Ovary (tissue), 9 donors: ENCODE data around the gene ATP2B2. TPM values are rescaled to one million over a fixed set of nuclear protein-coding genes. Genes with fewer than 3 reads are reported as not detected.

Experiments used
- DNase-seq, 5 donors: peaks; one replicate each; pipeline ENCODE4 v3.0.0-alpha.2; 2019 to 2020
- H3K27ac ChIP-seq, 2 donors: fragments of 200-600 bp; one replicate each; pipeline versions ENCODE4 v1.5.1 to v1.8.0; 2019 to 2022
- H3K27me3 ChIP-seq: fragments of 200-600 bp; one replicate; pipeline ENCODE4 v1.8.0; 2022
- H3K36me3 ChIP-seq: fragments of 200-600 bp; sonication (generic); one replicate; pipeline ENCODE4 v1.5.1; 2019
- H3K4me1 ChIP-seq: one replicate; pipeline ENCODE4 v1.8.1; 2013; ENCODE audit warnings: mild to moderate bottlenecking, moderate library complexity; ENCODE audit not compliant: insufficient read depth
- H3K4me3 ChIP-seq: fragments of 200-600 bp; sonication (generic); one replicate; pipeline ENCODE4 v1.5.1; 2017
- H3K9me3 ChIP-seq, 2 donors: fragments of 200-600 bp in 1 of 2; sonication (generic) in 1 of 2; one replicate each; pipeline versions ENCODE4 v1.5.1 to v1.8.1; 2013 to 2019; ENCODE audit warnings: mild to moderate bottlenecking in 1 of 2, moderate library complexity in 1 of 2
- EP300 ChIP-seq: sonication (generic); formaldehyde crosslinking; IDR thresholded peaks from one replicate; pipeline ENCODE4 v1.6.1; 2017; ENCODE audit warnings: antibody characterized with exemption
- POLR2A ChIP-seq: fragments of 450-650 bp; IDR thresholded peaks from one replicate; pipeline ENCODE4 v1.6.1; 2017; ENCODE audit warnings: antibody characterized with exemption, mild to moderate bottlenecking, moderate library complexity
- WGBS, 3 donors: extraction: QIAGEN DNeasy Blood & Tissue Kit in 1 of 3; methylation state at CpG; one replicate each; pipeline versions ENCODE4 v1.1.5 to v1.1.7; 2013 to 2017; 5-methylcytosine and 5-hydroxymethylcytosine counted together
- intact Hi-C, 4 donors: fragments of 100-400 bp; cut with DNase I; formaldehyde crosslinking; loops; one replicate each; pipeline versions ENCODE4 v1.11.0 to v1.15.1; 2022 to 2023
- polyA plus RNA-seq, 2 donors: library from polyadenylated mRNA; stranded (reverse); fragments of 200-250 nt in 1 of 2; fragments of 350-450 nt in 1 of 2; fragmentation: Illumina TruSeq in 1 of 2; extraction: RNeasy Lipid Tissue Mini Kit (QIAGEN cat#74804) in 1 of 2; gene quantifications; one replicate each; pipeline ENCODE4 v1.2.3, GENCODE V29; 2013 to 2014
- total RNA-seq, 7 donors: library from RNA; depleted of rRNA in 2 of 7; stranded (reverse); fragments of >200 nt in 2 of 7; fragmentation: NEBNext Ultra II Directional in 3 of 7; extraction: Animal tissue kit (Norgen Biotek cat#: 25700) in 3 of 7; gene quantifications; one replicate each; pipeline versions ENCODE4 v1.1.0 to v1.2.4, GENCODE V29; 2016 to 2023
- TF ChIP-seq, protein P1 (sequence below), 3 donors: fragments of 450-650 bp in 2 of 3; fragments of 200-600 bp in 1 of 3; IDR thresholded peaks; one replicate each; pipeline versions ENCODE4 v1.5.1 to v1.8.0; 2016 to 2022; ENCODE audit warnings: antibody characterized with exemption in 3 of 3, mild to moderate bottlenecking in 1 of 3
- donor health status: DM: no; HTN: no; CAD: no; lungs with moderate emphysema.
- donor health status: DM: no; HTN: no; CAD: no.
- donor health status: Bipolar disorder and iron deficiency.
- donor health status: DM: yes; HTN: yes; CAD: no.
- donor health status: DM: no; HTN: no; CAD: no.
- donor health status: DM: yes; HTN: yes; CAD: no.

Gene ATP2B2
- total and polyA plus RNA-seq, 9 donors = 0.05 to 11.6 (median 0.52) TPM; not detected in 2

DNA sequence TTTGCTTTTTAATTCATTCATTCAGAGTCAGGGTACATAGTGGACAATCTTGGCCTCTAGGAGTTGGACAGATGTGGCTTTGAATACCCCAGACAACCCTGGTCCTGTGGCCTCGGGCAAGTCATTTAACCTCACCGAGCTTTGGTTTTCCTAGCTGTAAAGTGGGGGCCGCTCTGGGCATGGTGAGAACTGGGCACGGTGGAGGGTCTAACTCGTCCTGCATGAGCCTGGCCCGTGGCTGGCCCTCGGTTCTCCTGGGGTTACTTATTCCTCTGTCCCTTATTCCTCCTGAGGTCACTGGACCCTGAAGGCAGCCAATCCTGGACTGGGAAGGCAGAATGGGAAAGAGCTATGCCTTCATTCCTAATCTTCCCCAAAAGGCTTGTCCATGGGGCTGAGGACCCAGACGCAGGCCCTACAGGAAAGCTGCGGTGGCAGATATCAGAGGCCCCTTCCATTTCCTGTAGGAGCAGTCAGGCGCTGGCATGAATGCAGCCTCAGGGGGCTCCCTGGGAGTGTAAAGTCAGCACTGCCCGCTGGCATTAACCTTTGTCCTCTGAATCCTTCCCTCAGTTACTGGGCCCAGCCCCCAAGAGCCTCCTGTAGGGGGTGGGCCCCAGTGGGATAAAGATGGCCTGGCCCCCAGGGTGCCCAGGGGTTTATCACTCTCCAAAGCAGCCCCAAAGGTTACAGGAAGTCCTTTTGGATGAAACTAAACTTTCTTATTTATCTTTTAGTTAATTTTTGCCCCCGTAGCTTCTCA, 166.6 kb downstream of the ATP2B2 start:
- no peak for TF ChIP-seq EP300
- TF ChIP-seq, protein P1, sequence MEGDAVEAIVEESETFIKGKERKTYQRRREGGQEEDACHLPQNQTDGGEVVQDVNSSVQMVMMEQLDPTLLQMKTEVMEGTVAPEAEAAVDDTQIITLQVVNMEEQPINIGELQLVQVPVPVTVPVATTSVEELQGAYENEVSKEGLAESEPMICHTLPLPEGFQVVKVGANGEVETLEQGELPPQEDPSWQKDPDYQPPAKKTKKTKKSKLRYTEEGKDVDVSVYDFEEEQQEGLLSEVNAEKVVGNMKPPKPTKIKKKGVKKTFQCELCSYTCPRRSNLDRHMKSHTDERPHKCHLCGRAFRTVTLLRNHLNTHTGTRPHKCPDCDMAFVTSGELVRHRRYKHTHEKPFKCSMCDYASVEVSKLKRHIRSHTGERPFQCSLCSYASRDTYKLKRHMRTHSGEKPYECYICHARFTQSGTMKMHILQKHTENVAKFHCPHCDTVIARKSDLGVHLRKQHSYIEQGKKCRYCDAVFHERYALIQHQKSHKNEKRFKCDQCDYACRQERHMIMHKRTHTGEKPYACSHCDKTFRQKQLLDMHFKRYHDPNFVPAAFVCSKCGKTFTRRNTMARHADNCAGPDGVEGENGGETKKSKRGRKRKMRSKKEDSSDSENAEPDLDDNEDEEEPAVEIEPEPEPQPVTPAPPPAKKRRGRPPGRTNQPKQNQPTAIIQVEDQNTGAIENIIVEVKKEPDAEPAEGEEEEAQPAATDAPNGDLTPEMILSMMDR (IDR thresholded peaks at IDR 0.05) = no peak
- no peak for TF ChIP-seq POLR2A
- no peaks in the 10 kb centered on the region for H3K36me3 ChIP-seq
- no peak overlapping the region for H3K4me3 ChIP-seq
- intact Hi-C loops = no loop called here
- no peak overlapping the region for H3K27ac ChIP-seq
- H3K4me1 ChIP-seq = no peaks in the 10 kb centered on the region
- no peaks in the 10 kb centered on the region for H3K27me3 ChIP-seq
- DNase-seq = no peak
- no peaks in the 10 kb centered on the region for H3K9me3 ChIP-seq
- 78 to 80% (median 79%) methylated on average over 12 of the region's 12 CpGs for WGBS, 3 donors

DNA sequence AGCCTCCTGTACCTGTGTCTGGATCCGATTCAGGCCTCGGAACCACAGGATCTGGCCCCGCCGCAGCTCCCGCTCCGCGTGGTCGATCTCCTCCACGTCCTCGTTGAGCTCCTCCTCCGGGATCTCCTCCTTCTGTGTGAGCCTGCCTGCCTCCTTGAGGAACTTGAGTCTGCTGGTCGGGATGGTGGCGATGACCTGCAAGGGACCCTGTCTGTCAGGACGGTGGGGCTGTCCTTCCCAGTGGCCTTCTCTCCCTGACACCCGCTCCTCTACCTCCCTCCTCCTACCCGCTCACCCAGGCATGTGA, 167.3 kb downstream of the ATP2B2 start:
- Histone ChIP-seq H3K27me3 (no peaks in the 10 kb centered on the region), H3K9me3 (no peaks in the 10 kb centered on the region), H3K4me3 (no peak overlapping the region), H3K27ac (no peak overlapping the region), H3K36me3 (no peaks in the 10 kb centered on the region), H3K4me1 (no peaks in the 10 kb centered on the region)
- 68% methylated on average over 16 of the region's 16 CpGs for WGBS, 3 donors
- TF ChIP-seq, protein P1 (IDR thresholded peaks at IDR 0.05) = no peak
- TF ChIP-seq POLR2A (no peak), EP300 (no peak)
- no peak for DNase-seq
- intact Hi-C loops = no loop called here

DNA sequence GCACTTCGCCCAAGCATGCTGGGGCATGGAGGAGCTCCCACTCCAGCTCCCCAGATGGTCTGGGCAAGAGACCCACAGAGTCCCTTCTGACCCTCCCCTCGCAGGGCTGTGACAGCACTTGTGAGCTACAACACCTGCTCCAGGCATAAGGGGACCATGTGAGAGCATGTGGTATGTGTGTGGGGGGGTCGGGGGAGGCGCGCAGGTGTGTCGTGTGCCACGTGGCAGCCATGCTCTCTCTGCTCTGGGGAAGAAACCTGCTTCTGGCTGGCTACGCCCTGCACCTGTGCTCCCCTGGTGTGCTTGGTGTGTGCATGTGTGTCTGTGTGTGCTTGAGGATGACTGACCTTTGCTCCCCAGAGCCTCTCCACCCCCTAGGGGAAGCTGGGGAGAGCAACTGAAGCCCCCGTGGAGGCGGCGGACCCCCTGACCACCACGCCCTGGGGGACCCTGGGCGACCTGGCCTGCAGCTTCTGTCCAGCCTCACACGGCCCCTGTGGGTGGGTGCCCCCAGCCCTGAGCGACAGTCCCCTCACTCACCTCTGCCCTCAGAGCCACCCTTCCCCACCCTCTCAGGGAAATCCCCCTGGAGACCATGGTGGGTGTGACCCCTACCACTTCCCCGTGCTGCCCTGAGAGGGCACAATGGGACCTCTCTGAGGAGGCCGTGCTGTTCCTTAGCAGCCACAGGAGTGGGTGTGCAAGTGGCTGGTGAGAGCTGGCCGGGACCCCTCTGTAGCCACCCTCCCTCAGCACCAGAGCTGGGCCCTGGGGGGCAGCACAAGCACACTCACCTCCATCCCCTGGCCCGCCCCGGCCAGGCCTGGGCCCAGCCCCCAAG, 167.8 kb downstream of the ATP2B2 start:
- 70 to 76% (median 70%) methylated on average over 18 to 20 of the region's 20 CpGs for WGBS, 3 donors
- Histone ChIP-seq H3K27me3 (no peaks in the 10 kb centered on the region), H3K4me1 (no peaks in the 10 kb centered on the region), H3K27ac (no peak overlapping the region), H3K36me3 (no peaks in the 10 kb centered on the region), H3K9me3 (no peaks in the 10 kb centered on the region), H3K4me3 (no peak overlapping the region)
- no peak for TF ChIP-seq EP300
- TF ChIP-seq POLR2A = no peak
- TF ChIP-seq, protein P1 (IDR thresholded peaks at IDR 0.05) = no peak
- no peak for DNase-seq
- intact Hi-C loops = no loop called here

DNA sequence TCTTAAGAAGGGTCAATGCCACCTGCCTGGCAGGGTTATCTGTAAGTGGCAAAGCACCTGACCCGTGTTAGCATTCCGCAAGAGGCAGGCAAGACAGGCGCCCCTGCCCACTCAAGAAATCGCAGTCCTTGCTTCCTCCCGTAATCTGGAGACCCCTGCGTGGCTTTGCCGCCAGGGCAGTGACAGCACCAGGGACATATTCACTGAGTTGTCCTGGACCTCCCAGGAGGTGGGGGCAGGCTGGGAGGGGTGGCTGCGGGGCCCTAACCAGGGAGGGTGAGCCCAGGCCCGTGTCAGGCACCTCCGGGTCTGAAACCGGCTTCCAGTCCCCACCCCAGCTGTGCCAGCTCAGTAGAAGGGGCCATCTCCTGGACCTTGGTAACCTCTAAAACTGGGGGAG, 168.6 kb downstream of the ATP2B2 start:
- Histone ChIP-seq H3K36me3 (no peaks in the 10 kb centered on the region), H3K9me3 (no peaks in the 10 kb centered on the region), H3K27ac (no peak overlapping the region), H3K4me3 (no peak overlapping the region), H3K27me3 (no peaks in the 10 kb centered on the region), H3K4me1 (no peaks in the 10 kb centered on the region)
- TF ChIP-seq, protein P1 (IDR thresholded peaks at IDR 0.05) = no peak
- no peak for TF ChIP-seq EP300
- no peak for TF ChIP-seq POLR2A
- intact Hi-C loops = no loop called here
- WGBS, 3 donors = 81 to 87% (median 86%) methylated on average over 11 of the region's 11 CpGs
- no peak for DNase-seq
